GM18507 (cell line): ENCODE measurements around the gene BOD1L1.
A peak's percentile ranks its signal among the peaks of the same experiment; 100 is the strongest.

Experiments
- DNase-seq: peaks from one replicate; pipeline ENCODE4 v3.0.0; 2011; ENCODE audit warnings: low read depth; ENCODE audit not compliant: insufficient read length; ENCODE audit errors: extremely low spot score
- FAIRE-seq: peaks from 2 replicates; lab custom pipeline; 2011; peaks lifted over from hg19 to GRCh38; lab: Jason Lieb, UNC

The BOD1L1 gene

DNA sequence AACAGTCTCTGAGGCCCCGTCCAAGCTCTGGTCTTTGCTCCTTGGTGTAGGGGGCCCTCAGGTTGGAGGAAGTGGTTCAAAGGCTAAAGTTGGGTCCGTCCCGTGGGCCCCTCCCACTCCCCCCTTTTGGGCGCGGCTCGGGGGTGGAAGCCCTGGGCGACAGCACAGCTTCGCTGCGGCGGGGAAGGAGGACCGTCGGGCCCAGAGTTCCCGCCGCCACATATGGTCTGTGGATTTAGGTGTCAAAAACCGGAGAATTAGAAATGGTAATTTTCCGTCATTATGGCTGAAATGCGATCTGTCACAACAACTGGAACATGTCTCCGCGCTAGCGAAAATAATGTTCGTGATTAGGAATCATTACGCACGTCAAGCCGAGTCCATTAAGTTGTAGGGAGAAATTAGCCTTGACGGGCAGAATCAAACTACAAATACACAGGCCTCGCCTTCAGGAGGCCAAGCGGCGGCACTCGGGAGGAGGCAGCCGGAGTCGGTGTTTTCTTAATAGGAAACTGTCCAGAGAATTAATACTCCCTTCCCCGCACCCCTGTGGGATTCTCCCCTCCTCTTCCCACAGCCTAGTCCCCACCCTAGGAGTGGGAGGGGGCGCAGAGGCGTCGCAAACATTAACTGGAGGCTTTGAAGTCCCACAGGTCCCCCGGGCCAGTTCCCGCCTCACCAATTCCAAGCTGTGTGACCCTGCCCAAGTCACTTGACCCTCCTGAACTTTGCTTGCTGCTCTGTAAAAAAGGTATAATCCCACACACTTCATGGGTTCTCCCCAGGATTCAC is 98.2 kb downstream of the BOD1L1 start:
- no peak for FAIRE-seq

DNA sequence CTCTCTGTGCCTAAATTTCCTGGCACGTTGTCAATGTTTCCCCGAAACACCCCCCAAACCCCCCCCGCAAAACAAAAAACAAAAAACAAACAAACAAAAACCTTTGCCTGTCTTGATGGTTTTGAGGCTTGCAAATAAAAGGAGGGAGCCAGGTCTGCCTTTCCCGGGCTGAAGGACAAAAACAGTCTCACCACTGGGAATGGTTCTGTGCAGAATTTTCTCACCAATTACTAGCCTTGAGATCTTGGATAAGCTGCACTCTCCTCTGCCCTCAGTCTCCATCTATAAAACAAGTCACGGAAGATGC is 98.8 kb downstream of the BOD1L1 start:
- DNase-seq (no peak), FAIRE-seq (no peak)

More for the DNA sequence above, 98.2 kb downstream of the BOD1L1 start:
- DNase-seq: no peak

DNA sequence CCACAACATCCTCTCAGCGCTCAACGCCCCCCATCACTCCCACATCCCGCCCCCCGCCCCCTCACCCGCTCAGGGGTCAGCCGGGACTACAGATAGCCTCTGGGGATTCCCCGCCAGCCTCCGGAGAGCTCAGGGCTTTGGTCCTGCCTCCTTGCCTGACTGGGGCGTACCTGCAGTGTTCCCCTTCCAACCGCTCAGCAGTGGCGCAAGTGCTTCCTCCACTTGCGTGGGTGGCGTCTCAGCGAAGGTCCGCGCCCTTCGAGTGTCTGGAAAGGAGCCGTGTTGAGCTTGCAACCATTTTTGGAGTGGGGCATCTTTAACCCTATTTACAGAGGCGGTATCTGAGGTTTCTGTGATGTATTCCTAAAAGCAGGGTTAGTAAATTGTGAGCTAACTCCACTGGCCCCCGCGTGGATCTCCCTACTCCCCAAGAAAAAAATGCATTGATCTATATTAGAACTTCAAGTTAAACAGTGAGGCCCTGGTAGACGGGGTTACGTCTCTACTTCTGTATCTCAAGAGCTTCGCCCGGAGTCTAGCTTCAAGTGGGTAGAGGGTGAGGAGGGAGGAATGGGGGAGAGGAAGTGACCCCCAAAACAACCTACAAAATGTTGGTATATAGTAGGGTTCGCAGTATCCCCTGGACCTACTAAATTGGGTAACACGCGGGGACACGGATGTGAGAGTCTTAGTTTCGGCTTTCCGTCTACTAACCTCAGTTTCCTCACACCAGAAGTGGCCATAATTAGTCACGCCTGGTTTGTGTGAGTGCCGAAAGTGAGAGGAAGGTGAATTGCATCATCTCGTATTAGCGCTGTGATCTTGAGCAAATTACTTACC is 99.3 kb downstream of the BOD1L1 start:
- DNase-seq: no peak
- FAIRE-seq: peak; percentile 89

DNA sequence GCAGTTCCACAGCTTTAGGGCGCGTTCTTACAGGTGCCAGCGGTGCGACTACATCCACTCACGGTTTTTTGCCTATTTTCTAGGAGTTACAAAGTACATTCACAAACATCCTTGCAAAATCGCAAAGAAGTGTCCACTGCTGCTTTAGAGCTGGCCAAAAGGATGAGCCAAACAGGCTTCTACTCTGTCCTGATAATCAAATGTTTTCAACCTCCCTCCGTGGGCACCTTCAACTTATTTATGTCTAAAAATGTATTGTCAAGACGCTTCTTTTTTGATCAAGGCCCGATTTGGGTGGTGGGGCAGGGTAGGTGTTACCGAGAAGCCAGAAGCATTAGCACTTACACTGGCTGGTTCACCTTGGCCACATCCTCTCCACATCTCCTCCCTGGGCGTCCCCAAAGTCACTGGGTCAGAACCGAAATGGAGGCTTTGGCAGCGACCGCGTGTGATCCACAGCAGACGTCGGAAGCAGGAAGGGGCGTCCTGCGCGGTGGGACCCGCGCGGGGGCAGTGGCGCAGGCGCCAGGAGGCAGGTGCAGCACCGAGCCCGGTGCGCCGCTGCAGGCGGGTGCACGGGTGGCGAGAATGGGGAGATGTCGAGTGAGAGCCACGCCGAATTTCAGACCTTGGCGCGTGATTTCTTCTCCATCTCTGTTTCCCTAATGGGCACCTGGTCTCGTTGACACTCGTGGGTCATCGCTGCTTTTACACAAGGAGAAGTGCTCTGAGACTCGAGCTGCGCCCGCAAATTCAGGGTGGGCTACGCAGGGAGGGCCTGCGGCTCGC is 100.1 kb downstream of the BOD1L1 start:
- FAIRE-seq (peak; percentile 56), DNase-seq (no peak)

DNA sequence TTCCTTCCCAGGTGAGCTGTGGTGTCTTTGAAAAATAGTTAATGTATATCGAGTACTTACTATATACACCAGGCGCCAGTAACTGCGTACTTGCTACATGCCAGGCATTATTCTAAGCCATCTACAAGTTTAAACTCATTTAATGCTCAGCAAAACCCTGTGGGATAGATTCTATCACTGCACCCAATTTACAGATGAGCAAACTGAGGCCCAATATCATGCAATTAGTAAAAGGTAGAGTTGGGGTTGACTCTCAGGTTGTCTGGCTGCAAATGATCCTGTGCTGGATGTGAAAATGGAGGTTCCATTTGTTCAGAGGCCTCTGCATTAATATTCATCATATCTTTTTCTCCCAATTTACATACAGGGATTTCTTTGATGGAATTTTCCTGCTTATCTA is 100.9 kb downstream of the BOD1L1 start:
- no peak for FAIRE-seq

DNA sequence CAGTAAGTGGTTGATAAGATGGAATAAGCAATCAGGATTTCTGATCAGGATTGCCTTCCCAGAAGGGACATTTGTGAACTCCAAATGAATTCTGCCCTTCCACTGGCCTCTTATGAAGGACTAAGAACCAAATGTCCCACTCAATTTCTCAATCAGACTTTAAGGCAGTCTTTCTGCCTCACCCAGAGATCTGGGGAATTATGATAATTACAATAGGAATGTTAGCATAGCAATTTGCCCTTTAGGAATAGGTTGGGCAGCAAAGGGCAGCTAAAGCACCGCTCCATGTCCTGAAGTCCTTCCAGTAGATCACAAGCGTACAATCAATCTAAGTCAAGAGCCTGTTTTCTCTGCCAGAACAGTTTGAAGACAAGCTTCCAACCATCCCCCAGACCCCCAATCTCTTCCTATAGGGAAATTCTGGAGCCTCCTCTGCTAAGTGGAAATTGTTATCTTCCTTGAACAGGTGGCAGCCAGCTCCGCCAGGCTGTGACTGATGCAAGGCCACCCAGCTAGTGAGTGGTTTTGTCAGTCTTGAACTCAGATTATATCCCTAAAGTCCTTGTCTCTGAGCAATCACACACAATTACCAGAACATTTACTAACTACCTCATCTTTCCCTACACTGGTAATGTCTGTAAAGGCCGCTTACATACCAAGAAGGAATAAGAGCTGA is 101.8 kb downstream of the BOD1L1 start:
- FAIRE-seq (no peak), DNase-seq (no peak)

More for the DNA sequence above, 100.9 kb downstream of the BOD1L1 start:
- no peak for DNase-seq

DNA sequence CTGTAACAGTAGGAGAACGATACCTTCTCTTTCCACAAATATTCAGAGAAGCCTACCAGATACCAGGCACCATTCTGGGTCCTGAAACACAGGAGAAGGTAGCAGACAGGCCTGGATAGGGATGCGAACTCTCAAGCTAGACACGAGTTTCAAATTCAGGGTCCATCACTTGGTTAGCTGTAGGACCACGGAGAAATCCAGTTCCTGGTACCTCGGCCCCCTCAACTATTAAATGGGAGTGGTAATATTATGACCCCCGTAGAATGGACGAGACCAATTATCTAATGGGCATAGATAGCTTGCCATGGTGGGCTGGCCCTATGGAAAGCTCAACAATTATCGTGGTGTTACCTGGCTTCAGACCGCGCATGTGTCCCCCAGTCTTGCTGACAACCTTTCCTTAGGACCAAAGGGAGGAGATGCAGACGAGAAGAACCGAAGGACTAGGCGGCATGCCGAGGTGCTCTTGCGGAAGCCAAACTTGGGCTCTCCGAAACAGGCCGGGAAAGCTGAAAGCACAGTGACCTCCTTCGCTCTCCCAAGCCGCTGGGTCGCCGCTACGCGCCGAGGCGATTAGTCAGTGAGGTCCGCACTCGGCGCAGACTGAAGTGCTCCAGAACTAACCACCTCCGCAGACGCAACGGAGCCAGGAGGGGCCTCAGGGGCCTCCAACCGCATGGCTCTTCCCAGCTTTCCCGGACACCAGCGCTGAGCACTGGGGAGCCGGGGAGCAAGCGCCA is 102.9 kb downstream of the BOD1L1 start:
- no peak for DNase-seq
- no peak for FAIRE-seq

DNA sequence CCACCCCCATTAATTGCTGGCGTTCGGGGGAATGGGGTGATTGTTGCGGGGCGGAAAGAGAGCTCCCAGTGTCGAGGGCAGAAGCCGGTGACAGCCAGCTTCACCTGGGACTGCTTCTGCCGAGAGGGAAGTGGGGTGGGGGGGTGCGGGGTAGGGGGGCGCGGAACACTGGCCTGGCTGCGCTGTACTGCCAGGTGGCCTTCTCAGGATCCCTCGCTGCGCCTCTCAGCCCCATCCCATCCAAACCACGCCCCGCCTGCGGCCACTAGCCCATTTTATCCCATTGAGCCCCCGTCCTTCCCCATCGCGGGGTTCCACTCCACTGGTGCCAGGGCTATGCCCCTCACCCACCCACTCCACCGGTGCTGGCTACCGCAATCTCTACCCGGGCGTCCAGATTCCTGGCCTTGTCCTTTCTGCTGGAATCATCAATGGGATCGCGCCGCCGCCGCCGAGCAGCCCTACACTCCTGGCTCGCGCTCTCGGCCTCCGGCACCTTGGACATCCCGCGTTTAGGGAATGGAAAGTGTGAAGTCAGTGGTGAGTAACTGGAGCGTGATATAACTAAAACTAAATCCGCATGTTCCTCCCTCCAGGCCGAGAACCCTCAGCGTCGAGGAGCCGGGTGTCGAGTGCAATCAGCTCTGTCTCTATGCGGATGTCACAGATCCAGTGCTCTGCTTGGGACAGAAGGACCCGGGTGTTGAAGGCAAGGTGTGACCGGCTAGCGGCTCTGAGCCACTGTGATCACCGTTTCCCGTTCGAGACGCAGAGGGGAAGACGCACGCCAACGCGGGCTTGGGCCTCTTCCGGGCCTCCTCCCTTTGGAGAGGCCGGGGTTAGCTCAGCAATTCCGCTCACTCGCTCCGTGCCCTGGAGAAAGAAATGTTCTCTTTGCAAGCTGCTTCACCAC is 103.7 kb downstream of the BOD1L1 start:
- no peak for FAIRE-seq
- DNase-seq: no peak

DNA sequence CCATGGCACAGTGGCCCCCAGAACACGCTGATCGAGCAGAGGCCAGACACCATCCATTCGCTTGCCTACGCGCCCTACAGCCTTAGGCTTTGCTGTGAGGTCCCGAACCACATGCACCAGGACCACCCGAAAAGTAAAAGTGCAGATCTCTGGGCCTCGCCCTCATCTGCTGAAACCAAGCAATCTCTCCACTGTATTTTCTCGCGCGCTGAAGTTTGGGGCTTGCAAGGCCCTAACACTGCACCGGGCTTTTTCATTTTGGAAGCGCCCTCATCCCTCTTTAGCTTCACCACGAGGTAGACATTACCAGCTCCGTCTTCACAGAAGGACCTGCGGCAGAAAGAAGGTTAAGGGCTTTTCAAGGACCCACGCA is 104.4 kb downstream of the BOD1L1 start:
- DNase-seq (no peak), FAIRE-seq (no peak)

DNA sequence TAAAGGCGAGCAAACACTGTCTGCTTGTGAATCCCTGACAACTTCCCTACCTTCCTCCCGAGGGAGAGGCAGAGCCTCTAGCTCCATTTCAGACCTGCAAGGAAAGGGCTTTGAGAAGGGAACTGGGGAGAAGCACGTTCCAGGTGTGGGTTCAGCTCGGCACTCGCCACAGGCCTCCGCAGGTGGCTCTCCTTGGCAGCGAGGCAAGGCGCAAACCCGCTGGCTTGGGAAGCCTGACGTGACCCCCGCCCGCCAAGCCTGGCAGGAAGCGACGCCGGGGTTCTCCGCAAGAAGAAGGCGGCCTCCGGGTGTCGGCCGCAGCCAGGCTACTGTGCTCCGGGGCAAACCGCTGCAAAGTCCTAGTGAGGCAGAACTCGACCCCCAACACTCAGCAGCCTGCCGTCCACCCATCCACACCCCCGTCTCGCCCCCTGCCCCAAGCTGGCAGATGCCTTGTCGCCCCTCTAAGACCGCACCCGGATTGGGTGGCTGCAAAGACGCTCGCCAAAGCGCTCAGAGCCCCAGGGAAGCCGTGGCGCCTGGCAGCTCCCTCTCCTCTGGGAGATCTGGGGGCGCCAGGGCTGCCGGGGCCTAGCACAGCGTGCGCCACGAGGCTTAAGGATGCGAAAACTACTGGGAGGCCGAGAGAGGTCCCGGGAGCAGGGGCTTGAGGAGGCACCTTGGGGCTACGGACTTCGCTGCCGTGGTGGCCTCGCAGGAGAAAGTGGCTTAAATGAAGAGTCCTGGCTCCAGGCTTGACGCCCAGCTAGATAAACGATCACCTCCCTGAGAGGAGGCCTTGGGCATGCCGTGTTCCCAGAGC is 105.0 kb downstream of the BOD1L1 start:
- FAIRE-seq: no peak
- no peak for DNase-seq

DNA sequence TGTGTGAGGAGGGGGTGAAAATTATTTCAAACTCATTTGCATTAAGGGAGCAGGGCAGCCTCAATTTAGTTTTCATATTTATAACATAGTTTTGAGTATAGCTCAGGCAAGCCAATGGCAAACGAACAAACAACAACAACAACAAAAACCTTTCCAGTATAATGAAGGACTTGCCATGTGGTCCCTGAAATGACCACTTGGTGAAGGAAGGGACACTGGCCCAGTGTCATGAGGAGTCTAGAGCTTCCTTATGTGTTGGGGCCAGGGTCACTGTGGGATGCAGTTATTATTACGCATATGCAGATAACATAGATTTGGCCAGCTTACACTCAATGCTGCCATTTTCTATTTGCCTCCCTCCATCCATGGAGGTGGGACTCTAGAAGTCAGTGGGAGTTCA is 106.5 kb downstream of the BOD1L1 start:
- no peak for FAIRE-seq
- DNase-seq: no peak
